ENCODE measurements around the gene PSMD12. TPM values are rescaled to one million over a fixed set of nuclear protein-coding genes. Genes with fewer than 3 reads are reported as not detected.

The PSMD12 gene
- total RNA-seq, 1 donor from 2014 or later = 31.8 TPM

- intact Hi-C loops (cut with DNase I) = no loop called here
- no peak for TF ChIP-seq CTCF (IDR thresholded peaks at IDR 0.05)
- H3K27me3 ChIP-seq = no peaks in the 10 kb centered on the region
Measured at GRCh38 chr17:67385122-67385988, 19.0 kb upstream of the PSMD12 start.

GRCh38 chr17:67381929-67382257 is 15.5 kb upstream of the PSMD12 start:
- no peak for DNase-seq (ENCODE audit: low spot score in 2 of 2)
- no peaks in the 10 kb centered on the region for H3K27me3 ChIP-seq
- H3K27ac ChIP-seq = no peak overlapping the region
- no peak for TF ChIP-seq CTCF (IDR thresholded peaks at IDR 0.05)
- no peaks in the 10 kb centered on the region for H3K36me3 ChIP-seq
- H3K4me3 ChIP-seq = no peak overlapping the region
- intact Hi-C loops (cut with DNase I) = no loop called here
- no peaks in the 10 kb centered on the region for H3K9me3 ChIP-seq
- H3K4me1 ChIP-seq = peaks cover 0 to 6% of the 10 kb centered on the region in 2 donors

More at GRCh38 chr17:67385122-67385988, 19.0 kb upstream of the PSMD12 start:
- H3K27ac ChIP-seq = no peak overlapping the region
- H3K4me3 ChIP-seq = no peak overlapping the region
- no peaks in the 10 kb centered on the region for H3K36me3 ChIP-seq
- H3K4me1 ChIP-seq = peaks cover 0 to 2% of the 10 kb centered on the region in 2 donors
- DNase-seq (ENCODE audit: low spot score in 2 of 2) = no peak
- H3K9me3 ChIP-seq = no peaks in the 10 kb centered on the region

GRCh38 chr17:67379251-67379630 is 12.9 kb upstream of the PSMD12 start:
- no peak for TF ChIP-seq CTCF (IDR thresholded peaks at IDR 0.05)
- Histone ChIP-seq H3K27me3 (no peaks in the 10 kb centered on the region), H3K27ac (peak overlapping the region; percentile 88 to 95), H3K4me1 (peaks cover 0 to 16% of the 10 kb centered on the region in 2 donors), H3K4me3 (peak overlapping the region; percentile 91 to 94), H3K36me3 (no peaks in the 10 kb centered on the region), H3K9me3 (no peaks in the 10 kb centered on the region)
- intact Hi-C loops (cut with DNase I) = loop anchor here (2.0 to 5.0 kb wide), 4 partner anchors 96 to 1078 kb away; partner anchors contain the start of genes BPTF and WIPI1
- DNase-seq (ENCODE audit: low spot score in 2 of 2) = no peak

GRCh38 chr17:67378454-67379250 is 12.3 kb upstream of the PSMD12 start:
- peaks cover 0 to 16% of the 10 kb centered on the region in 2 donors for H3K4me1 ChIP-seq
- H3K9me3 ChIP-seq = no peaks in the 10 kb centered on the region
- peak; percentile 15 to 90 (median 52) for TF ChIP-seq CTCF (IDR thresholded peaks at IDR 0.05)
- peak overlapping the region; percentile 88 to 95 for H3K27ac ChIP-seq
- H3K4me3 ChIP-seq = peak overlapping the region; percentile 91 to 94
- intact Hi-C loops (cut with DNase I) = loop anchor here (1.0 to 5.0 kb wide), 5 partner anchors 96 to 1079 kb away; partner anchors contain the start of genes BPTF, NOL11 and WIPI1
- DNase-seq (ENCODE audit: low spot score in 2 of 2) = peak; percentile 13 to 87
- no peaks in the 10 kb centered on the region for H3K27me3 ChIP-seq
- H3K36me3 ChIP-seq = no peaks in the 10 kb centered on the region

- TF ChIP-seq CTCF (IDR thresholded peaks at IDR 0.05) = no peak
- peak in 1 of 2 donors; percentile 80 for DNase-seq (ENCODE audit: low spot score in 2 of 2)
- H3K27me3 ChIP-seq = no peaks in the 10 kb centered on the region
- peaks cover 0 to 16% of the 10 kb centered on the region in 2 donors for H3K4me1 ChIP-seq
- peak overlapping the region; percentile 88 to 95 for H3K27ac ChIP-seq
- intact Hi-C loops (cut with DNase I) = loop anchor here (1.0 to 5.0 kb wide), 6 partner anchors 11 to 1080 kb away; partner anchors contain the start of genes BPTF, NOL11, PSMD12 and WIPI1
- peak overlapping the region; percentile 91 to 94 for H3K4me3 ChIP-seq
- H3K9me3 ChIP-seq = no peaks in the 10 kb centered on the region
- no peaks in the 10 kb centered on the region for H3K36me3 ChIP-seq
Measured at GRCh38 chr17:67377488-67378453, 11.4 kb upstream of the PSMD12 start.
